SHP77 treated with DMSO at 0.1 percent for 48 hours (cell line): ENCODE results near the gene LXN.

Experiments
- DNase-seq: peaks from one replicate; lab custom pipeline; 2025; lab: John Stamatoyannopoulos, UW

The LXN gene

DNA sequence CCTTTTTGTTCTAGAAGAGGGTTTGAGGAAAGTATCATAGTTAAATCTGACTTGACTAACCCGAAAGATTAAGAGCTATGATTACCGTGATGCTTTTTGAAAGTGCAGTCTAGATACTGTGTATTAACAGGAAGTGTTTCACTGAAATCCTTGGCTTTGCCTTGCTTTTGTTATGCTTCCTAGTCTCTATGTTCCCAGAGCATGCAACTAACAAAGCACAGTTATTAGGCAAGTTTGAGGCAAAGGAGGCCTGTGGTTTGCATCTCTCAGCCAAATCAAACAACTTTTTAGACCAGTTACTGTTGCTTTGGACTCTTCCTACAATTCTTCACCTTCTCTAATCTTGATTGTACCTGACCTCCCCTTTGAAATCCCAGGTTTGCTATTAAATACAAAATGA is 3.9 kb downstream of the LXN start:
- DNase-seq = no peak

DNA sequence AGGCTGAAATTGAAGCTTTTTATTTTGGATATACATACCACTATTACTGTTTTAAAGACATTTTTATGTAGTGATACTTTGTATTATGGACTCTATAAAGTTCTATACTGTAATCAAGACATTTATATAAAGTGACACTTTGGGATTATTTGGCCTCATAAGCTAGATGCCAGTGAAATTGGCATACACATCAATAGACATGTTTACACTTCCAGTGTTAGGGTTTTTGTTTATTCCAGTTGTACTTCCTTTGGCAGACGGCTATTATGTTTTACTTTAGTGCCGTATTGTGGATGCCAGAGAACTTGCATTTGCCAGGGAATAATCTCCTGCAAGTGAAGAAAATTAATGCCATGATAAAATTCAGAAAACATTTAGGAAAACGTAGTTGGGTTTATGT is 6.0 kb downstream of the LXN start:
- DNase-seq = no peak

DNA sequence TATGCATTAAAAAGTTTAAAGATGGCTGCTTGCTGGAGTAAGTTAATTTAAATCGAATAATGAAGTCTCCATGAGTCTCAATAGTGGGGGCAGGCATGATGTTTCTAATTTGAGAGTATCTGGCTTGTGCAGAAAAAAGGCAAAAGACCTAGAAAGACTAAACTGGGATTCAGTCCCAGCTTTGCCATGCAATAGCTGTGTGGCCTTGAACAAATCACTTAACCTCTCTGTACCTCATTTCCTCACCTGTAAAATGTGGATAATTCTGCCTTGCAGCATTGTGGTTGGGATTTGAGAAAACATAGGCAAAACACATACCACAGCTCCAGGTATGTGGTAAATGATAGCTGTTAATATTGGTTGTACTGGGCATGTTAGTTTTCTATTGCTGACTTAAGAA is 8.6 kb downstream of the LXN start:
- DNase-seq = no peak

DNA sequence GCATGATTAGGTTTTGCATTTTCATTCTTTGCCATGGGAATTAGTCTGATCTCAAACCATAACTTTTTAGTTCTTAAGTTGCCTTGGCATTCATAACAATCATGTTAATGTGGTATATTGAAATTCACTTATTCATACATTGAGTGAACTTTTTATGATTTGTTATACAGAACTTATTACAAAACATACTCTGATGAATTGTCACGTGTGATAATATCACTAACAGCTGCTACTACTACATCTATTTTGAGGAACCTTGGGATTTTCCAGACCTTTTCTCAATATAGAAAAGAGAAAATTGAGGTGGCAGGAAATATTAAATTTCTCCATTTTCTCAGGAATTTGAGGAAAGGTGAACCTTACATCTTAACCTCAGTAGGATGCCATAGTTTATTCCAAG is 9.2 kb downstream of the LXN start:
- DNase-seq = no peak

DNA sequence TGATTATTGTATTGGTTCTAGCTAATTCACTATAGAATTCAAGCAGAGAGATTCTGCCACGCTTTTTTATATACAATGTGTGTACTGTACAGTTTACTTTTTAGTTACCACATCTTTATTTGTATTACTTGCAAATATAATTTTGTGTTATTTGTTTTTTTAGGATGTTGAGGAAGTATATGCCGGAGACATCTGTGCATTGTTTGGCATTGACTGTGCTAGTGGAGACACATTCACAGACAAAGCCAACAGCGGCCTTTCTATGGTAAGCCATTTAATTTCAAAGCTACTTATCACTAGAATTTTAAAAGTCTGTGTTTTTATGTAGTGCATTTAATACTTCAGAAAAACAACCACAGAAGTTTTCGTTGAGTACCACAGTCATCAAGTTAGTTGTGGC is 11.7 kb downstream of the LXN start:
- DNase-seq = no peak

DNA sequence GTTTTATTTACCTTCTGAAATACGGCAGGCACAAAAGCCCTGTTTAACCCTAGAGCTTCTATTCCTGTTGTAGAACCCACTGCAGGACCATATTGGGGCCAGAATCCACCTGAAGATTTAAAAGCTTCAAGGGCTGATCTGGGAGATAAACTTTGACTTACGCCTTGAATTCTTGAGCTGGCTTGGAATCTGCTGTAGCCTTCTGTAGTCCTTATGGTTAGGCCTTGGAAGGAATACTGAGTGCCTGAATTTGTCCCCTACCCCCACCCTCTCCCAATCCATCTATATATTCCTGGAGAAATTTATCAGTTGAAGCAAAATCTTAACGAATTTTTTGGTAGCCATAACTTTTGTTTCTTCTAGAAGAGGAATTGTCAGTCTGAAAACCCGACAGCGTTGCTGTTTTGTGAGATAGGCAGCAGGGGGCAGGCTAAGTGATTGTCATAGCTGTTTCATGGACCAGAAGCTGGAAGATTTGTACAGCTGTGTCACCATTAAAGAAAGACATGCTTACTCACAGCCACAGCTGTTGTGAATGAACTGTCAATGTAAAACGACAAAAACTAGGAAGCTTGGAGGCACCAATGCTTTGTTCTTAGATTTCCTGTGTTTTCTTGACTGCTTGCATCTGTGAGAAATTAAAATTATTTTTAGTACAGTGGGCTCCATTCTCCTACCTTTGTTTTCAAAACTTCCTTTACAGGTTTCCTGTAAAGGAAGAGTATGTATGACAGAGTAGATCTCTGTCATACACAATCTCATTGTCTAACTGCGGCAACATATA is 12.8 kb downstream of the LXN start:
- peak; percentile 3 for DNase-seq

DNA sequence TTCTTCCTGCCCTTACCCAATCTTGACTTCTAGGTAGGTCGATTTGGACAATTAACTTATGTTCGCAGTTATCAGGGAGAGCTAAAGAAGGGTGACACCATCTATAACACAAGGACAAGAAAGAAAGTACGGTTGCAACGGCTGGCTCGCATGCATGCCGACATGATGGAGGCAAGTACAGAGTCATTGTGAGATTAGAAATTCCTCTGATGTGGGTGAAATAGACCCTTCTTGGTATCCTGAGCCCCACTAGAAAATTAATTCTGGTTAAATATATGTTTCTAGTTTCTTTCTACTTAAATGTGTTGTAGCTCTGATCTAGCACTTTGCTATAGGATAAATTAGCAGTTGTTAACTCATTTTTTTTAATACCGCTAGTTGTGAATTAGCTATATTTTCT is 13.6 kb downstream of the LXN start:
- DNase-seq = no peak

DNA sequence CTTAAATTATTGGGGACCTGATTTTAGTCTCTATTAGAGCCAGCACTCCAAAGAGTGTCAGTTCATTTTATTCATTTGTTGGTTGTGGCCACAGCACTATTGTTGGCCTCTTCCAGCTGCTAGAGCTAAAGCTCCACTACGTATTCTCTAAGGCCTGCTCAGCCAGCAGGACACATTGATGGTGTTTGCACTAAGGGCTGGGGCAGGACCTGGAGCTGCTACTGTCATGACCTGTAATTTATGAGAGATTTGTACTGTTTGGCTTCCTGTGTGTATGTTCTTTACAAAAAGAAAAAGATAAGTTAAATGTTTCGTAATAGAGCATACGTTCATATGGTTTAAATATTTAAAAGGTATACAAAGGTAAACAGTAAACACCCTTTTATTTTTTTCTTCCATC is 20.0 kb downstream of the LXN start:
- DNase-seq = no peak

DNA sequence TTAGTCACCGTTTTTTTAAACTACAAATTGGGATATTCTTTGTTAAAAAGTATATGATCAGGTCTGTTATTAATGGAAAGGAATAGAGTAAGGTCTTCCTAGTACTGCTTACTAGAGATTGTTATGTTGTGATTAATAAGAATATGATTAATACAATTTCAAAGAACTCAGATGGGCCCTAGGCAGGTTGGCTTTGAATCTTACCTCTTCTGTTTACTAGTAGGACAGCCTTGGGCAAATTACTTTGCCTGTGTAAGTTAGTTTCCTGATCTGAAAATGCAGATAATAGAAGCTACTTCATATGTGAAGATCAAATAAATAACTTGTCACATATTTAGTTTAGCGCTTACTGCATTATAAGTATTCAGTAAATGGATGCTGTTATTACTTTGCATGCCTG is 21.3 kb downstream of the LXN start:
- DNase-seq = no peak

DNA sequence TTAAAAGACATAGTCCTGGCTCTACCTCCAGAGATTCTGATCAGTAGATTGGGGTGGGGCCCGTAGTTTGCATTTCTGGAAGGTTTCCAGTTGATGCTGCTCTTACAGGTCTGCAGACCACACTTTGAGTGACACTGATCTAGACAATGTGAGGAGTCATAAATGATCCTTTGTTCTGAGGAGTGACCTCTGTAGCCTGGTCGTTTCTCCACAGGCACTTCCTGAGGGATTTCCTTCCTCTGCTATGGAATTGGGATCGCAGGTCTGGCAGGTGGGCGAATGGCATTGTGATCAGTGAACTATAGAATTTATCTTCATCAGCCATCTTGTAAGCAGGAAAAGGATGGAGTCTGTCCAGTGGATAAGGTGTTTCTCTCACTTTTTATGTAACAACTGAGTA is 22.7 kb downstream of the LXN start:
- DNase-seq = no peak

DNA sequence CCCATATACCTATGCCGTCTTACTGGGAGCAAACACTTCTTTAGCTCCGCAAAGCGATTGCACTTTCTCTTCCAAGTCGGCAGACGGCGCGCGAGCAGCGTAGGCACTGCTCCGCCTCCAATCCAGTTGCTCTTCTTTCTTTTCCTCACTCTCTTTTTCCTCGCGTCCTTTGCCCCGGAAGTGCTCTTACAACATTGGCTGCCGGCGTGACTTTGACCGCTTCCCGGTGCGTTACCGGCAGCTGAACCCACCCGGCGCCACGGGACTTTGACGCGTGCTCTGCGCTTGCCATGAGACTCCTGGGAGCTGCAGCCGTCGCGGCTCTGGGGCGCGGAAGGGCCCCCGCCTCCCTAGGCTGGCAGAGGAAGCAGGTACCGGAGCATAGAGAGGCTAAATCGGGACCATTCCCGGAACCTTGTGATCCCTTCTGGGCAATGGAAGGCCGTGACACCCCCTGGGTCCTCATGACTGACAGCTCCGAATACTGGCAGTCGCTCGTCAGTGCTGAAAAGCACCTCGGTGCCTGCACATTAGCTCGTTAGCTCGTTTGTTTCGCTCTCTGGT is 28.0 kb downstream of the LXN start, which contains the start of gene GFM1:
Gene GFM1 (plus strand): TSS at position 183 of the 564 bp plus-strand sequence. CDS start 108 bp downstream, at position 291.
- peak; percentile 96 for DNase-seq

DNA sequence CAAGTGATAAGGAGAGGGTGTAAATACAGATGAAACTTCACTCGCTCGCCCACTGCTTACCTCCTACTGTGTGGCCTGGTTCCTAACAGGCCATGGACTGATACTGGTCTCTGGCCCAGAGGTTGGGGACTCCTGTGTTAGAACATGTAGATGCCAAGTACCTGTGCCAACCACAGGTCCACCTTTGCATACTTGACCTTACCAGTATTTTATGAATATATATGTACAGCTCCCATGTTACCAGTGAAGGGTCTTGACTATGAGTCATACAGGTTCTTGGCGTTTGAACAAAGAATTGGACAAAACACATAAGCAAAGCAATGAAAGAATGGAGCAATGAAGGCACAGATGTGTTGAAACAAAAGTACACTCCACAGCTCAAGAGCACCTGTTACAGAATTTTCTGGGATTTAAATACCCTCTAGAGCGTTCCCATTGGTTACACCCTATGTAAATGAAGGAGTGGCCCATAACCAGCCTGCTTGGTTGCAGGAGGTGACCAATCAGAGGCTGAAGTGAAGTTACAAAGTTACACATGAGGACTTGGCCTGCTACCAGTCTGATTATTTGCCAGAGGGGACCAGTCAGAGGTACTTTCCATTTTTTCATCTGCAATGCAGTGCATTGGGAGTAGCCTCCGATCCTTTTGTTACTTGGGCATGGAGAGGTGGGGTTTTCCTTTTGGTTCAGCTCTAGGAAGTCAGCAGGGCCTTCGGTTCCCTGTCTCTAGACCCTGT is 29.8 kb downstream of the LXN start:
- no peak for DNase-seq

DNA sequence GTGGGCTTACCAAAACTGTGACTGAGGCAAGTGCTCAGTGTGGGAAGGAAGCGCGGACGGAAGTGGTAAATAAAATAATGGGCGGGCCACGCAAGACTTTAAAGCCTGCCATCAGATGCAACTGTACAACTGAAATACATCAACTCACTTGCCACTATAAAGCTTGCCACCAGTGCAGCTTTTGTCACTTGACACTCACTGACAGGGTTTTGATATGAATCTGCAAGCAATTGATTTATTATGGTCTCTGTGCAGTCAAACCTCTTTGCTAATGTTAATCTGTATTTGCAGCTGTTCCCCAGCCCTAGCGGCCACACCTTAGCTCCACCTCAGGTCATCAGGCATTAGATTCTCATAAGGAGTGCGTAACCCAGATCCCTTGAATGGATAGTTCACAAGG is 30.4 kb downstream of the LXN start:
- DNase-seq = no peak

DNA sequence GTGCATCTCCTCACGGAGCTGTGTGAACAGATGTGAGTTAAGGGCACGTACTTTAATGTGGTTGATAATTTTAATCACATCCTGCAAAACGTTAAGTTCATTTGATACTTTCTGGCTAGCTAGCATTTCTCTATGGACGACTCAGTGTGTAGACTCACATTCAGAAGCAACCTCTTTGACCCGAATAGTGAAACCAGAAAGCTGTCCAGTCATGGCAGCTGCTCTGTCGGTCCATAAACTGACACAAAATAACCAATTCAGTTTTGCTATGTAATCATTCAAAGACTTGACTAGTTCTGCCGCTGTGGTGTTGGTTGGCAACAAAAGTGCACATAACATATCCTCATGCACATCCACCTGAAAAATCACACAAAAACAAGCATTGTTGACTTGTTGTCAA is 31.8 kb downstream of the LXN start:
- DNase-seq = no peak

DNA sequence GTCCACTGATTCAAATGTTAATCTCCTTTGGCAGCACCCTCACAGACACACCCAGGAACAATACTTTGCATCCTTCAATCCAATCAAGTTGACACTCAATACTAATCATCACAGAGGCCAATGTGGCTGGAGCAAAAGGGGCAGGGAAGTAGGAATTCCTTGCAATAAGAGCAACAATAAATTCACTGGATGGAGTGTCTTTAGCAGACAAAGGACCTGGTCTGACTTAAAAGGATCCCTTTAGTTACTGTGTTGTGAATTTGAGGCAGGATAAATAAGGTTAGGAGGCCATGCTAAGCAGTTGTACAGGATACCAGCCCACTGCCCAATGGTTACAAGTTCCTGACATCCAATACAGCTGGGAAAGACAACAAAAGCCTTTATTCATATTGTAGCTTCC is 40.5 kb downstream of the LXN start:
- no peak for DNase-seq

DNA sequence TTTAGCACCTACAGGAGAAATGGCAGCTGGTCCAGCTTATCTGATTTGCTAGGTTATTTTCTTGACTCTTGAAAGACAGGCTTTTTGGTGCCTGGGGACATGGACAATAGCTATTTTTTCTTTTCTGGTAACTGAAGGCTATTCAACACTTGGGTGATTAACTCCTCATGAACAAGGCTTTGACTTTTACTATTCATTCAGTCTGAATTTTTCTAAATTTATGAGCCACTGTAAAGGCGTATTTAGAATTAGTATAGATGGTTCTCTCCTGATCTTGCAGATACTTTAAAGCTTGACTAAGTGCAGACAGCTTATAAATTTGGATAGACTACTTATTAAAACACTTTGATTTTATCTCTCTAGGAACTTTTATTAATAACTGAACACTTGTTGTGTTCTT is 46.6 kb downstream of the LXN start:
- DNase-seq = no peak

DNA sequence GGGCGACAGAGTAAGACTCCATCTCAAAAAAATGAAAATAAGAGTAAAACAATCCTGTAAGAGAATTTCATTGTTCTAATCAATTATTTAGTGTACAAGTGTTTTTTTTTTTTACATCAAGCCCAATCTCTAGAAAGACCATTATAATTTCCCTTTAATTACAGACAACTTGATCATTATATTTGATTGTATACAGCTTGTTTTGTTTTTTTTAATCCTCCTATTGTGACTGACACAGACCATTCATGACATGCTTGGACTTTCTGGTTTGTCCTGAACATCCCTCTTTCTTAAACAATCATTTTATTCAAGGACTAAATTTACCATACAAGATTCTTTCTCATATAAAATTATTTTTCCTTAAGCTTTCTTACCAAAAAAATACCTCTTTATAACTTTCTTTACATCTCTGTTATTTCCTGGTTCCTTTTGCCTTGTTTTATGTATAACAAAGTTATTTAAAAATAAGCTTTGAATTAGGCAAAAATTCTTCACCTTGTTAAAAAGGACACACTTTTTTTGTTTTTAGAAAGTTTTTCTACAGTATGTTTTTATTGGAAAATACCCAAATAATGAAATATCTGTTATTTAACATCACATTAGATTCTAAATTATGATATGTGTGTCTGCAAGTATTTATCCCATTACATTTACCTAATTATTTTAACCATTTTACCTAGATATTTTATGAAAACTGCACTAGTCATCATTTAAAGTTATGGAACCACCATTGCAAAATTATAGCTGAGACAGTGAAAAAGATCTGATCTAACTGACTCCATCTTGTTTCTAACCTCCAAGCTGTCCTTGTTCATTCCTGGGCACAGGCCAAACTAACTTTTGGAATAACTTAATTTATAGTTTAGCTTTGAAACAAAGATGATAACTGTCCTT is 54.2 kb downstream of the LXN start:
- DNase-seq = no peak
